HEK293 (cell line): Measurements from ENCODE around the gene CECR2.
"Not testable (repeated sequence)": the region's sequence is repeated elsewhere in the genome, so short reads cannot be mapped to it uniquely, and the experiment has no call there.

Source experiments
- CTCF ChIA-PET: fragments of 350-600 bp; formaldehyde crosslinking; extraction: SDS; loops from one replicate; lab custom pipeline; 2021; ENCODE audit warnings: antibody characterized with exemption; lab: Yijun Ruan, JAX
- POLR2A ChIA-PET: fragments of 300-600 bp; formaldehyde crosslinking; extraction: SDS; loops from one replicate; lab custom pipeline; 2020; ENCODE audit warnings: antibody characterized with exemption, inconsistent platforms; lab: Yijun Ruan, JAX
- H3K27ac ChIP-seq: fragments of 200-500 bp; sonication (Bioruptor generic); 2 replicates; pipeline ENCODE4 v1.5.1; 2014; ENCODE audit warnings: low read depth, low read length, control low read depth, inconsistent platforms; ENCODE audit errors: extremely low read depth
- H3K36me3 ChIP-seq, 2 experiments: fragments of 200-500 bp in 1 of 2; sonication (Bioruptor generic) in 1 of 2; 1 replicate in 1 of 2; 2 replicates in 1 of 2; pipeline ENCODE4 v1.5.1; 2014 to 2017; ENCODE audit warnings: inconsistent platforms in 2 of 2, low read length in 2 of 2; ENCODE audit not compliant: control insufficient read depth in 2 of 2, insufficient read depth in 1 of 2
- H3K4me1 ChIP-seq: fragments of 200-500 bp; sonication (Bioruptor generic); 2 replicates; pipeline ENCODE4 v1.5.1; 2014; ENCODE audit warnings: mild to moderate bottlenecking, low read length, inconsistent platforms; ENCODE audit not compliant: control insufficient read depth, insufficient read depth
- H3K4me3 ChIP-seq: 2 replicates; pipeline ENCODE4 v1.5.1; 2011; ENCODE audit warnings: low read depth, mild to moderate bottlenecking, control low read depth, low read length, moderate library complexity
- H3K9me3 ChIP-seq: fragments of 200-500 bp; sonication (Bioruptor generic); 2 replicates; pipeline ENCODE4 v1.5.1; 2014; ENCODE audit warnings: low read depth, low read length, inconsistent platforms; ENCODE audit not compliant: control insufficient read depth, insufficient read depth
- GFI1B ChIP-seq: fragments of 450-650 bp; formaldehyde crosslinking; IDR thresholded peaks from 2 replicates; pipeline ENCODE4 v1.5.1; 2016; ENCODE audit warnings: missing biosample characterization, missing genetic modification characterization
- GLIS1 ChIP-seq: fragments of 450-650 bp; formaldehyde crosslinking; IDR thresholded peaks from 2 replicates; pipeline ENCODE4 v1.5.1; 2016; ENCODE audit warnings: missing biosample characterization, missing genetic modification characterization
- INSM2 ChIP-seq: fragments of 450-650 bp; formaldehyde crosslinking; IDR thresholded peaks from 2 replicates; pipeline ENCODE4 v1.5.1; 2016; ENCODE audit warnings: missing biosample characterization, missing genetic modification characterization
- KLF1 ChIP-seq: fragments of 450-650 bp; formaldehyde crosslinking; IDR thresholded peaks from 2 replicates; pipeline ENCODE4 v1.5.1; 2016; ENCODE audit warnings: missing biosample characterization, missing genetic modification characterization
- KLF10 ChIP-seq: fragments of 450-650 bp; IDR thresholded peaks from 2 replicates; pipeline ENCODE4 v1.5.1; 2018; ENCODE audit warnings: missing biosample characterization, mild to moderate bottlenecking, missing genetic modification characterization
- KLF16 ChIP-seq: fragments of 450-650 bp; formaldehyde crosslinking; IDR thresholded peaks from 2 replicates; pipeline ENCODE4 v1.5.1; 2017; ENCODE audit warnings: missing biosample characterization, missing genetic modification characterization
- KLF9 ChIP-seq: fragments of 450-650 bp; formaldehyde crosslinking; IDR thresholded peaks from 2 replicates; pipeline ENCODE4 v1.5.1; 2016; ENCODE audit warnings: missing biosample characterization, missing genetic modification characterization, low read depth
- OVOL3 ChIP-seq: fragments of 450-650 bp; formaldehyde crosslinking; IDR thresholded peaks from 2 replicates; pipeline ENCODE4 v1.5.1; 2016; ENCODE audit warnings: missing biosample characterization, missing genetic modification characterization
- PRDM1 ChIP-seq: fragments of 450-650 bp; formaldehyde crosslinking; IDR thresholded peaks from 2 replicates; pipeline ENCODE4; 2016; ENCODE audit warnings: missing biosample characterization, missing genetic modification characterization
- ZBTB1 ChIP-seq: fragments of 450-650 bp; formaldehyde crosslinking; IDR thresholded peaks from 2 replicates; pipeline ENCODE4 v1.5.1; 2016; ENCODE audit warnings: missing biosample characterization, missing genetic modification characterization
- ZNF148 ChIP-seq: fragments of 450-650 bp; formaldehyde crosslinking; IDR thresholded peaks from 2 replicates; pipeline ENCODE4 v1.5.0; 2017; ENCODE audit warnings: missing biosample characterization, missing genetic modification characterization, borderline replicate concordance
- ZNF155 ChIP-seq: fragments of 450-650 bp; formaldehyde crosslinking; IDR thresholded peaks from 2 replicates; pipeline ENCODE4 v1.5.1; 2016; ENCODE audit warnings: missing biosample characterization, missing genetic modification characterization
- ZNF248 ChIP-seq: fragments of 450-650 bp; formaldehyde crosslinking; IDR thresholded peaks from 2 replicates; pipeline ENCODE4 v1.5.1; 2017; ENCODE audit warnings: missing biosample characterization, missing genetic modification characterization
- ZNF561 ChIP-seq: fragments of 450-650 bp; IDR thresholded peaks from 2 replicates; pipeline ENCODE4 v1.5.1; 2018; ENCODE audit warnings: missing biosample characterization, missing genetic modification characterization, borderline replicate concordance
- ZNF596 ChIP-seq: fragments of 450-650 bp; IDR thresholded peaks from 2 replicates; pipeline ENCODE4 v1.5.0; 2018; ENCODE audit warnings: missing biosample characterization, mild to moderate bottlenecking, missing genetic modification characterization, moderate library complexity
- ZNF747 ChIP-seq: fragments of 450-650 bp; formaldehyde crosslinking; IDR thresholded peaks from 2 replicates; pipeline ENCODE4 v1.5.1; 2016; ENCODE audit warnings: missing biosample characterization, missing genetic modification characterization
- ZNF776 ChIP-seq: fragments of 450-650 bp; formaldehyde crosslinking; IDR thresholded peaks from 2 replicates; pipeline ENCODE4 v1.5.0; 2017; ENCODE audit warnings: missing biosample characterization, missing genetic modification characterization, borderline replicate concordance
- ZXDB ChIP-seq: fragments of 450-650 bp; formaldehyde crosslinking; IDR thresholded peaks from 2 replicates; pipeline ENCODE4 v1.5.1; 2016; ENCODE audit warnings: missing biosample characterization, missing genetic modification characterization
- TF ChIP-seq, protein P1 (sequence below): fragments of 450-650 bp; formaldehyde crosslinking; IDR thresholded peaks from 2 replicates; pipeline ENCODE4 v1.5.1; 2016; ENCODE audit warnings: missing biosample characterization, missing genetic modification characterization
- TF ChIP-seq, protein P2 (sequence below): fragments of 450-650 bp; IDR thresholded peaks from 2 replicates; pipeline ENCODE4 v1.5.1; 2018; ENCODE audit warnings: missing biosample characterization, missing genetic modification characterization

The CECR2 gene

GRCh38 chr22:17521971-17522370 lies 152.7 kb downstream of the CECR2 start:
- CTCF ChIA-PET: interaction anchor here (0.6 kb wide), 1 partner anchor 427 kb away, joined by 3 read pairs; no protein-coding TSS in a partner anchor
- H3K36me3 ChIP-seq, H3K9me3 ChIP-seq, H3K27ac ChIP-seq, H3K4me3 ChIP-seq, H3K4me1 ChIP-seq, POLR2A ChIA-PET: not testable (repeated sequence)

GRCh38 chr22:17523925-17524324 lies 154.7 kb downstream of the CECR2 start:
- H3K36me3 ChIP-seq: peaks cover 6 to 8% of the 10 kb centered on the region in 2 experiments; a peak in 2 of 3 replicates
- POLR2A ChIA-PET: no interaction called here
- H3K4me1 ChIP-seq: no peaks in the 10 kb centered on the region
- CTCF ChIA-PET: interaction anchor here (0.5 to 0.6 kb wide), 2 partner anchors 276 to 293 kb away, joined by 3 to 5 read pairs; no protein-coding TSS in a partner anchor
- TF ChIP-seq ZNF596 (tag by site-specific recombination): no peak
- no peaks in the 10 kb centered on the region for H3K9me3 ChIP-seq
- H3K27ac ChIP-seq: no peak overlapping the region
- no peak overlapping the region for H3K4me3 ChIP-seq

- CTCF ChIA-PET: no interaction called here
- TF ChIP-seq KLF1 (tag by site-specific recombination): no peak
- no peak for TF ChIP-seq ZXDB
- no peak for TF ChIP-seq GFI1B (tag by site-specific recombination)
- TF ChIP-seq ZNF148 (tag by site-specific recombination): no peak
- TF ChIP-seq ZNF248 (tag by site-specific recombination): no peak
- TF ChIP-seq OVOL3 (tag by site-specific recombination): no peak
- TF ChIP-seq ZNF747 (tag by site-specific recombination): no peak
- TF ChIP-seq, all 188 proteins: peak for 0
- Histone ChIP-seq H3K27ac (no peak overlapping the region), H3K9me3 (no peaks in the 10 kb centered on the region), H3K4me1 (no peaks in the 10 kb centered on the region), H3K36me3 (peaks cover 0 to 40% of the 10 kb centered on the region in 2 experiments), H3K4me3 (no peak overlapping the region)
- POLR2A ChIA-PET: interaction anchor here (0.6 kb wide), 1 partner anchor 170 kb away, joined by 3 read pairs; no protein-coding TSS in a partner anchor
These were observed 167.0 kb downstream of the CECR2 start for GRCh38 chr22:17536269-17536668.

DNA sequence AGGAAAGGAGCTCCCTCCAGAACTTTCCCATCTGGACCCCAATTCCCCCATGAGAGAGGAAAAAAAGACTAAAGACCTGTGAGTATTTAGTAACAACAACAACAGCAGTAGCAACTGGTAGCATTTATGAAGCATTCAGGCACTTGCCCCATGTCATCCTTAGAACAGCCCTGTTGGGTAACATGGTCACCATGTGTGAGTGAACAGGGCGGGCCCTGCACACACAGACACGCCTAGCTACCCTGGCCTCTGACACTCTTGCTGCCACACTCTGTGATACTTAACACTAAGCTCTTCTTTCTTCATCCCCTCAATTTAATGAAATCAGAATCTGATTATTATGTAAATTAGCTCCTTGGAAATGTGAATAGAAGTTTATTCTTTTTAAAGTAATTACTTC lies 167.9 kb downstream of the CECR2 start:
- Histone ChIP-seq H3K9me3 (no peaks in the 10 kb centered on the region), H3K4me3 (no peak overlapping the region), H3K4me1 (no peaks in the 10 kb centered on the region), H3K27ac (no peak overlapping the region), H3K36me3 (peaks cover 0 to 49% of the 10 kb centered on the region in 2 experiments)
- CTCF ChIA-PET: interaction anchor here (0.7 to 0.9 kb wide), 3 partner anchors 36 to 374 kb away, joined by 3 to 6 read pairs (median 3); no protein-coding TSS in a partner anchor
- POLR2A ChIA-PET: no interaction called here
- no peak for TF ChIP-seq GLIS1 (tag by site-specific recombination)
- no peak for TF ChIP-seq KLF9 (tag by site-specific recombination)
- no peak for TF ChIP-seq INSM2 (tag by site-specific recombination)
- no peak for TF ChIP-seq PRDM1 (tag by site-specific recombination)
- no peak for TF ChIP-seq KLF16 (tag by site-specific recombination)
- TF ChIP-seq KLF10: no peak
- no peak for TF ChIP-seq ZNF561 (tag by site-specific recombination)
- TF ChIP-seq, protein P1, sequence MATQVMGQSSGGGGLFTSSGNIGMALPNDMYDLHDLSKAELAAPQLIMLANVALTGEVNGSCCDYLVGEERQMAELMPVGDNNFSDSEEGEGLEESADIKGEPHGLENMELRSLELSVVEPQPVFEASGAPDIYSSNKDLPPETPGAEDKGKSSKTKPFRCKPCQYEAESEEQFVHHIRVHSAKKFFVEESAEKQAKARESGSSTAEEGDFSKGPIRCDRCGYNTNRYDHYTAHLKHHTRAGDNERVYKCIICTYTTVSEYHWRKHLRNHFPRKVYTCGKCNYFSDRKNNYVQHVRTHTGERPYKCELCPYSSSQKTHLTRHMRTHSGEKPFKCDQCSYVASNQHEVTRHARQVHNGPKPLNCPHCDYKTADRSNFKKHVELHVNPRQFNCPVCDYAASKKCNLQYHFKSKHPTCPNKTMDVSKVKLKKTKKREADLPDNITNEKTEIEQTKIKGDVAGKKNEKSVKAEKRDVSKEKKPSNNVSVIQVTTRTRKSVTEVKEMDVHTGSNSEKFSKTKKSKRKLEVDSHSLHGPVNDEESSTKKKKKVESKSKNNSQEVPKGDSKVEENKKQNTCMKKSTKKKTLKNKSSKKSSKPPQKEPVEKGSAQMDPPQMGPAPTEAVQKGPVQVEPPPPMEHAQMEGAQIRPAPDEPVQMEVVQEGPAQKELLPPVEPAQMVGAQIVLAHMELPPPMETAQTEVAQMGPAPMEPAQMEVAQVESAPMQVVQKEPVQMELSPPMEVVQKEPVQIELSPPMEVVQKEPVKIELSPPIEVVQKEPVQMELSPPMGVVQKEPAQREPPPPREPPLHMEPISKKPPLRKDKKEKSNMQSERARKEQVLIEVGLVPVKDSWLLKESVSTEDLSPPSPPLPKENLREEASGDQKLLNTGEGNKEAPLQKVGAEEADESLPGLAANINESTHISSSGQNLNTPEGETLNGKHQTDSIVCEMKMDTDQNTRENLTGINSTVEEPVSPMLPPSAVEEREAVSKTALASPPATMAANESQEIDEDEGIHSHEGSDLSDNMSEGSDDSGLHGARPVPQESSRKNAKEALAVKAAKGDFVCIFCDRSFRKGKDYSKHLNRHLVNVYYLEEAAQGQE (tag by site-specific recombination): no peak
- TF ChIP-seq, protein P2, sequence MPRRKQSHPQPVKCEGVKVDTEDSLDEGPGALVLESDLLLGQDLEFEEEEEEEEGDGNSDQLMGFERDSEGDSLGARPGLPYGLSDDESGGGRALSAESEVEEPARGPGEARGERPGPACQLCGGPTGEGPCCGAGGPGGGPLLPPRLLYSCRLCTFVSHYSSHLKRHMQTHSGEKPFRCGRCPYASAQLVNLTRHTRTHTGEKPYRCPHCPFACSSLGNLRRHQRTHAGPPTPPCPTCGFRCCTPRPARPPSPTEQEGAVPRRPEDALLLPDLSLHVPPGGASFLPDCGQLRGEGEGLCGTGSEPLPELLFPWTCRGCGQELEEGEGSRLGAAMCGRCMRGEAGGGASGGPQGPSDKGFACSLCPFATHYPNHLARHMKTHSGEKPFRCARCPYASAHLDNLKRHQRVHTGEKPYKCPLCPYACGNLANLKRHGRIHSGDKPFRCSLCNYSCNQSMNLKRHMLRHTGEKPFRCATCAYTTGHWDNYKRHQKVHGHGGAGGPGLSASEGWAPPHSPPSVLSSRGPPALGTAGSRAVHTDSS: no peak
- no peak for TF ChIP-seq ZNF776 (tag by site-specific recombination)
- TF ChIP-seq ZBTB1: no peak
- TF ChIP-seq ZNF155 (tag by site-specific recombination): no peak
